Left ventricle myocardium inferior (tissue), 1 donor: ENCODE data around the gene ATP1B3. TPM values are rescaled to one million over a fixed set of nuclear protein-coding genes. Genes with fewer than 3 reads are reported as not detected.

Experiments
- DNase-seq: peaks from one replicate; pipeline ENCODE4 v3.0.0-alpha.2; 2020
- H3K27ac ChIP-seq: fragments of 200-600 bp; replicated peaks from 2 replicates; pipeline ENCODE4 v1.8.0; 2021
- H3K27me3 ChIP-seq: fragments of 200-600 bp; 2 replicates; pipeline ENCODE4 v1.8.0; 2021; ENCODE audit warnings: low read depth
- H3K36me3 ChIP-seq: fragments of 200-600 bp; 2 replicates; pipeline ENCODE4 v1.8.0; 2021
- H3K4me1 ChIP-seq: fragments of 200-600 bp; 2 replicates; pipeline ENCODE4 v1.8.0; 2021
- H3K4me3 ChIP-seq: fragments of 200-600 bp; 2 replicates; pipeline ENCODE4 v1.8.0; 2021; ENCODE audit warnings: mild to moderate bottlenecking, moderate library complexity
- H3K9me3 ChIP-seq: fragments of 200-600 bp; replicated peaks from 2 replicates; pipeline ENCODE4 v1.8.0; 2021
- intact Hi-C: fragments of 100-400 bp; cut with micrococcal nuclease; formaldehyde crosslinking; loops from one replicate; pipeline ENCODE4 v1.11.0; 2022
- total RNA-seq: library from RNA; stranded (reverse); fragmentation: NEBNext Ultra II Directional; extraction: Animal tissue kit (Norgen Biotek cat#: 25700); gene quantifications from one replicate; pipeline ENCODE4 v1.2.1, GENCODE V29; 2021
- TF ChIP-seq, protein P1 (sequence below): fragments of 200-600 bp; IDR thresholded peaks from 2 replicates; pipeline ENCODE4 v1.8.0; 2021; ENCODE audit warnings: antibody characterized with exemption, mild to moderate bottlenecking, borderline replicate concordance
- donor health status: DM: no; HTN: yes; CAD: no; lungs with severe emphysema.

The ATP1B3 gene
- total RNA-seq, 1 donor from 2014 or later, result 34.5 TPM

DNA sequence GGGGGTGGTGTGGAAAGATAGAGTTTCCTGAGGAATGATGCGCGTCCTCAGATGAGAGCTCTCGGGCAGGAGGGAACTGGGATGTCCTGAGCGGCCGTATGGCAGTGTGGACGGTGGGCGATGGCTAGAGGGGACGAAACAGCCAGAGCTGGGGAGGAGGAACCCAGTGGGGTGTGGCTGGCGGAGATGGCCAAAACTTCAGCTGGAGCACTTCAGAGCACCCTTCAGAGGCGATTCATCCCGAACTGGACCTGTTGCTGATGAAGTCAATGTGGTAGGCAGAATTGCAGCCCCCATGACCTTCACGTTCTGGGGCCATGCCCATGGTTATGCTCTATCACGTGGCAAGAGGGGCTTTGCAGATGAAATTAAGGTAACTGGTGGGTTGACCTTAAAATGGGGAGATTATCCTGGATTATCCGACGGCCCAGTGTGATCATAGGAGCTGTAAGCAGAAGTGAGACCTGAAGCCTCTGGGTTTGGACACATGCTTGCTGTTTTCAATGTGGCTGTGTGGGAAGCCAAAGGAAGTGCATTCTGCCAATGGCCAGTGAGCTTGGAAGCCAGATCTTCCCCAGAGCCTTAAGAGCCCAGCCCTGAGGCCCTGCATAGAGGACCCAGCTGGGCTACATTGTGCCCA, 52.3 kb downstream of the ATP1B3 start:
- intact Hi-C loops, result no loop called here
- Histone ChIP-seq H3K9me3 (no peaks in the 10 kb centered on the region), H3K27me3 (no peaks in the 10 kb centered on the region), H3K4me3 (no peak overlapping the region), H3K36me3 (peaks cover 19% of the 10 kb centered on the region), H3K4me1 (no peaks in the 10 kb centered on the region), H3K27ac (no peak overlapping the region)
- TF ChIP-seq, protein P1, sequence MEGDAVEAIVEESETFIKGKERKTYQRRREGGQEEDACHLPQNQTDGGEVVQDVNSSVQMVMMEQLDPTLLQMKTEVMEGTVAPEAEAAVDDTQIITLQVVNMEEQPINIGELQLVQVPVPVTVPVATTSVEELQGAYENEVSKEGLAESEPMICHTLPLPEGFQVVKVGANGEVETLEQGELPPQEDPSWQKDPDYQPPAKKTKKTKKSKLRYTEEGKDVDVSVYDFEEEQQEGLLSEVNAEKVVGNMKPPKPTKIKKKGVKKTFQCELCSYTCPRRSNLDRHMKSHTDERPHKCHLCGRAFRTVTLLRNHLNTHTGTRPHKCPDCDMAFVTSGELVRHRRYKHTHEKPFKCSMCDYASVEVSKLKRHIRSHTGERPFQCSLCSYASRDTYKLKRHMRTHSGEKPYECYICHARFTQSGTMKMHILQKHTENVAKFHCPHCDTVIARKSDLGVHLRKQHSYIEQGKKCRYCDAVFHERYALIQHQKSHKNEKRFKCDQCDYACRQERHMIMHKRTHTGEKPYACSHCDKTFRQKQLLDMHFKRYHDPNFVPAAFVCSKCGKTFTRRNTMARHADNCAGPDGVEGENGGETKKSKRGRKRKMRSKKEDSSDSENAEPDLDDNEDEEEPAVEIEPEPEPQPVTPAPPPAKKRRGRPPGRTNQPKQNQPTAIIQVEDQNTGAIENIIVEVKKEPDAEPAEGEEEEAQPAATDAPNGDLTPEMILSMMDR, result no peak
- no peak for DNase-seq

DNA sequence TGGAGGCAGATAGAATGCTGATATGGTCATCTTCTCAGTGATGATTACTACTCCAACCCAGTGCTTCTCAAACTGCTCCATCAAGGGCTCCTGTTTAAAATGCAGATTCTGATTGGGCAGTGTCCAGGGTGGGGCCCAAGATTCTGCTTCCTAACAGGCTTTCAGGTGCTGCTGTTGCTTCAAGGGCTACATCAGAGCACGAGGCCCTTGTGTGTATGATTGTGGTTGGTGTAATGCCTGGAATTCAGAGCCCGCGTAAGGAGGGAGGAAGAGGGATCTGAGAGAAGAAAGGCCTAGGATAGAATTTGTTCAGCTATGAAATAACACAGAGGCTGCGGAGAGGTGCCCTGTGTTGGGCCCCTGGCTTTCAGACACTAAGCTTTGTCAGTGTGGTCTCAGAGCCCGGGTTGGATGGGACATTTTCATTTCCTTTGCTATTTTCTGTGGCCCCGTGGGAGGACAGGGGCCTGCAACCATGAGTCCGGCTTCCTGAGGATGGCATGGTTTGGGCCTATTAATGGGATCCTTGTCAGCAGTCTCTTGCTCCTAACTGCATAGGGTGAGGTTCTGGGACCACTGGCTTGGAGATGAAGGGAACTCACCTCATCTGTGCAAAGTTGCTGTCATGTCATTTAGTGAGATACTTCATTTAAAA, 53.0 kb downstream of the ATP1B3 start:
- Histone ChIP-seq H3K4me1 (no peaks in the 10 kb centered on the region), H3K4me3 (no peak overlapping the region), H3K9me3 (no peaks in the 10 kb centered on the region), H3K27ac (no peak overlapping the region), H3K36me3 (peaks cover 19% of the 10 kb centered on the region), H3K27me3 (no peaks in the 10 kb centered on the region)
- intact Hi-C loops, result no loop called here
- TF ChIP-seq, protein P1, result no peak
- no peak for DNase-seq

DNA sequence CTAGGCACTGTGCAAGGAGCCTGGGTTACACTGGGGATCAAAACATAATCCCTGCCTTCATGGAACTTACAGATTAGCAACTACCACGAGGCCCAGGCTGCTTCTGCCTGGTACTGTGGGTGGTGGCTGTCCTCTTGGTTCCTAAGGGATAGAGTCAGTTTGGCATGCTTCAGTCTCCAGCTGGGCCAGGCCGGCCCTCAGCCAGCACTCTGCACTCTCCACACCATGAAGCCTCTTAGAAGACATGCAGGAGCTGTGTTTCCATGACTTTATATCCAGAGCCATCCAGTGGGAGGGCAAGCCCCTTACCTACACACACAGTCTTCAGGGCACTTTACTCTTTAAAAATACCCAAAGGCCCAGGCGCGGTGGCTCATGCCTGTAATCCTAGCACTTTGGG, 54.4 kb downstream of the ATP1B3 start:
- Histone ChIP-seq H3K36me3 (peaks cover 11% of the 10 kb centered on the region), H3K4me3 (no peak overlapping the region), H3K27me3 (no peaks in the 10 kb centered on the region), H3K27ac (no peak overlapping the region), H3K4me1 (no peaks in the 10 kb centered on the region), H3K9me3 (no peaks in the 10 kb centered on the region)
- intact Hi-C loops, result no loop called here
- TF ChIP-seq, protein P1, result no peak
- no peak for DNase-seq

DNA sequence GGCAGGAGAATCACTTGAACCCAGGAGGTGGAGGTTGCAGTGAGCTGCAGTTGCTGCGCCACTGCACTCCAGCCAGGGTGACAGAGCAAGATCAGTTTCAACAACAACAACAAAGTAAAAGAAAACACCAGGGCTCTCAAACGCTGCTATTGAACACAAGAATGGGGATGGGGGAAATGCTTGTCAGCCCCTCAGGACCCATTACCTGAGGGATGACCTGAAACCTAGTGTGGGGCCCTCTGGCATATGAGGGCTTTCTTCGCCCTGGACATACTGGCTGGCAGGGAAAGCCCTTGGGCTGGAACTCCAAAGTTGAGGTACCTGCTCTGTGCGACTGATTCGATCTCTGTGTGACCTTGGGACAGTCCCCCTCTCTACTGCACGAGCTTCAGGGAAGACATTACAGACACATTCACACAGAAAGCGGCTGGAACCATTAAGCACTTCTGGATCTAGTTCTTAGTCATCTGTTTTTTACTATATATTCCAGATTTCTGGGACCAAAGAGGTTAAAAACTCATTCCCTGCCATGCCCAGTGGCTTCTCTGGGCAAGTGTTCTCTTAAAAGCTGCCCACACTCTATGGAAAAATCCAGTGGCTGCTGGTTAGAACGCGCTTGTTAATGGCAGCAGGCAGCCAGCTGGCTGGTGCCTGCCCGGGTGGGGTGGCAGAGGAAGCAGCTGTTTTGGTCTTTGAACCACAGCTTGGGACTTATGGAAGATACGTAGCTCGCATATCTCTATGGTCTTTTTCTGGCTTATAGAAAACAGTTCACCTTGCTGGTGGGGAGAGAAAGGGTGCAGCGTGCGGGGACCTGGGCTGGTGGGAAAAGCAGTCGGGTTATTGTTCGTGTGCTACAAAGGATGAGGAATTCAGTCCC, 57.2 kb downstream of the ATP1B3 start:
- intact Hi-C loops, result no loop called here
- H3K4me3 ChIP-seq, result no peak overlapping the region
- TF ChIP-seq, protein P1, result no peak
- H3K4me1 ChIP-seq, result no peaks in the 10 kb centered on the region
- DNase-seq, result no peak
- no peaks in the 10 kb centered on the region for H3K36me3 ChIP-seq
- no peaks in the 10 kb centered on the region for H3K9me3 ChIP-seq
- no peaks in the 10 kb centered on the region for H3K27me3 ChIP-seq
- H3K27ac ChIP-seq, result no peak overlapping the region

GRCh38 chr3:141934354-141934753, 57.9 kb downstream of the ATP1B3 start:
- no peaks in the 10 kb centered on the region for H3K36me3 ChIP-seq
- no peaks in the 10 kb centered on the region for H3K4me1 ChIP-seq
- H3K27me3 ChIP-seq, result no peaks in the 10 kb centered on the region
- intact Hi-C loops, result no loop called here
- DNase-seq, result no peak
- TF ChIP-seq, protein P1, result no peak
- no peak overlapping the region for H3K27ac ChIP-seq
- no peak overlapping the region for H3K4me3 ChIP-seq
- no peaks in the 10 kb centered on the region for H3K9me3 ChIP-seq
